Measurements from ENCODE around the gene MARK2. TPM values are rescaled to one million over a fixed set of nuclear protein-coding genes. Genes with fewer than 3 reads are reported as not detected.

The MARK2 gene
- total RNA-seq, 1 experiment from 2014 or later: 39.8 TPM

- Mint-ChIP-seq H3K27ac (ENCODE audit: low read depth, unreplicated experiment) (no peak overlapping the region), H3K9me3 (ENCODE audit: unreplicated experiment) (no peaks in the 10 kb centered on the region), H3K27me3 (ENCODE audit: insufficient read depth, unreplicated experiment) (no peaks in the 10 kb centered on the region), H3K4me1 (ENCODE audit: insufficient read depth, unreplicated experiment) (peaks cover 34% of the 10 kb centered on the region), H3K4me3 (ENCODE audit: unreplicated experiment) (no peak overlapping the region), H3K36me3 (ENCODE audit: insufficient read depth, unreplicated experiment) (peaks cover 7% of the 10 kb centered on the region)
- TF ChIP-seq, protein P1, sequence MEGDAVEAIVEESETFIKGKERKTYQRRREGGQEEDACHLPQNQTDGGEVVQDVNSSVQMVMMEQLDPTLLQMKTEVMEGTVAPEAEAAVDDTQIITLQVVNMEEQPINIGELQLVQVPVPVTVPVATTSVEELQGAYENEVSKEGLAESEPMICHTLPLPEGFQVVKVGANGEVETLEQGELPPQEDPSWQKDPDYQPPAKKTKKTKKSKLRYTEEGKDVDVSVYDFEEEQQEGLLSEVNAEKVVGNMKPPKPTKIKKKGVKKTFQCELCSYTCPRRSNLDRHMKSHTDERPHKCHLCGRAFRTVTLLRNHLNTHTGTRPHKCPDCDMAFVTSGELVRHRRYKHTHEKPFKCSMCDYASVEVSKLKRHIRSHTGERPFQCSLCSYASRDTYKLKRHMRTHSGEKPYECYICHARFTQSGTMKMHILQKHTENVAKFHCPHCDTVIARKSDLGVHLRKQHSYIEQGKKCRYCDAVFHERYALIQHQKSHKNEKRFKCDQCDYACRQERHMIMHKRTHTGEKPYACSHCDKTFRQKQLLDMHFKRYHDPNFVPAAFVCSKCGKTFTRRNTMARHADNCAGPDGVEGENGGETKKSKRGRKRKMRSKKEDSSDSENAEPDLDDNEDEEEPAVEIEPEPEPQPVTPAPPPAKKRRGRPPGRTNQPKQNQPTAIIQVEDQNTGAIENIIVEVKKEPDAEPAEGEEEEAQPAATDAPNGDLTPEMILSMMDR (IDR thresholded peaks at IDR 0.05; ENCODE audit: unreplicated experiment): no peak
- CTCF ChIA-PET: interaction anchor here (0.6 to 9.3 kb wide), 7 partner anchors 10 to 195 kb away, joined by 3 to 94 read pairs (median 5); partner anchors contain the start of genes MARK2 and RTN3
- intact Hi-C loops (cut with micrococcal nuclease): no loop called here
- POLR2A ChIA-PET: interaction anchor here (0.6 to 1.4 kb wide), 3 partner anchors 10 to 37 kb away, joined by 3 to 8 read pairs (median 5); no protein-coding TSS in a partner anchor
- DNase-seq (ENCODE audit: unreplicated experiment): no peak
- BruUV-seq (replicated peaks): no TSS peak
Measured at GRCh38 chr11:63876616-63877015, 37.7 kb downstream of the MARK2 start.

GRCh38 chr11:63877658-63878241, 38.8 kb downstream of the MARK2 start:
- peaks cover 7% of the 10 kb centered on the region for H3K36me3 Mint-ChIP-seq (ENCODE audit: insufficient read depth, unreplicated experiment)
- H3K4me1 Mint-ChIP-seq (ENCODE audit: insufficient read depth, unreplicated experiment): peaks cover 26% of the 10 kb centered on the region
- H3K9me3 Mint-ChIP-seq (ENCODE audit: unreplicated experiment): no peaks in the 10 kb centered on the region
- no peaks in the 10 kb centered on the region for H3K27me3 Mint-ChIP-seq (ENCODE audit: insufficient read depth, unreplicated experiment)
- H3K4me3 Mint-ChIP-seq (ENCODE audit: unreplicated experiment): no peak overlapping the region
- CTCF ChIA-PET: interaction anchor here (0.5 to 9.3 kb wide), 6 partner anchors 14 to 223 kb away, joined by 3 to 94 read pairs (median 3); partner anchors contain the start of gene MARK2
- intact Hi-C loops (cut with micrococcal nuclease): no loop called here
- no peak for DNase-seq (ENCODE audit: unreplicated experiment)
- H3K27ac Mint-ChIP-seq (ENCODE audit: low read depth, unreplicated experiment): no peak overlapping the region
- no TSS peak for BruUV-seq (replicated peaks)
- TF ChIP-seq, protein P1 (IDR thresholded peaks at IDR 0.05; ENCODE audit: unreplicated experiment): no peak
- POLR2A ChIA-PET: interaction anchor here (1.2 to 1.8 kb wide), 3 partner anchors 11 to 39 kb away, joined by 4 to 7 read pairs (median 5); partner anchors contain the start of gene MARK2

GRCh38 chr11:63879598-63880402, 40.9 kb downstream of the MARK2 start:
- Mint-ChIP-seq H3K9me3 (ENCODE audit: unreplicated experiment) (no peaks in the 10 kb centered on the region), H3K27me3 (ENCODE audit: insufficient read depth, unreplicated experiment) (no peaks in the 10 kb centered on the region), H3K4me3 (ENCODE audit: unreplicated experiment) (no peak overlapping the region), H3K36me3 (ENCODE audit: insufficient read depth, unreplicated experiment) (peaks cover 12% of the 10 kb centered on the region), H3K4me1 (ENCODE audit: insufficient read depth, unreplicated experiment) (peaks cover 26% of the 10 kb centered on the region), H3K27ac (ENCODE audit: low read depth, unreplicated experiment) (peak overlapping the region; percentile 81)
- ChIA-PET POLR2A (interaction anchor here (0.6 to 1.9 kb wide), 3 partner anchors 9 to 181 kb away, joined by 3 to 9 read pairs (median 5); no protein-coding TSS in a partner anchor), CTCF (interaction anchor here (1.0 to 9.3 kb wide), 2 partner anchors 40 to 68 kb away, joined by 3 to 94 read pairs; partner anchors contain the start of gene MARK2)
- intact Hi-C loops (cut with micrococcal nuclease): loop anchor here (10.0 kb wide), 1 partner anchor 55 kb away; the partner anchor contains the start of gene NAA40
- TF ChIP-seq, protein P1 (IDR thresholded peaks at IDR 0.05; ENCODE audit: unreplicated experiment): no peak
- BruUV-seq (replicated peaks): no TSS peak
- peak; percentile 61 for DNase-seq (ENCODE audit: unreplicated experiment)

DNA sequence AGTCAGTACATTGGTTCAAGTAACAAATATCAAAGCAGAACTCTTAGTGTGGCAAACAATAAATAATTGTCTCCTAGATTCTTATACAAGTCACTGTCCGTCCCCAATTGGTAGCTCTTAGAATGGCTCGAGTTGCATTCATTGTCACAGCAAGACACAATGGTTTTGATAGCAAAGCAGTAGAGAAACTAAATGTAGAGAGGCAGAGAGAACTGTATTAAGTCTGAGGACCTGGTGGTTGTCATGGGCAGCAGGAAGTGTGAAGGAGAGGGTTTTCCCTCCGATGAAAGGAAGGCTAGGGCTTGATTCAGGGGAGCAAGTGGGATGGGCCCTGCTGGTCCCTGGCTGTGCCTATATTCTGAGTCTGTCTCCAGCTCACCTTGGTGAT, 41.5 kb downstream of the MARK2 start:
- no TSS peak for BruUV-seq (replicated peaks)
- Mint-ChIP-seq H3K4me1 (ENCODE audit: insufficient read depth, unreplicated experiment) (peaks cover 26% of the 10 kb centered on the region), H3K9me3 (ENCODE audit: unreplicated experiment) (no peaks in the 10 kb centered on the region), H3K4me3 (ENCODE audit: unreplicated experiment) (no peak overlapping the region), H3K27me3 (ENCODE audit: insufficient read depth, unreplicated experiment) (no peaks in the 10 kb centered on the region), H3K27ac (ENCODE audit: low read depth, unreplicated experiment) (peak overlapping the region; percentile 81), H3K36me3 (ENCODE audit: insufficient read depth, unreplicated experiment) (peaks cover 15% of the 10 kb centered on the region)
- intact Hi-C loops (cut with micrococcal nuclease): loop anchor here (10.0 kb wide), 1 partner anchor 54 kb away; the partner anchor contains the start of gene NAA40
- TF ChIP-seq, protein P1 (IDR thresholded peaks at IDR 0.05; ENCODE audit: unreplicated experiment): no peak
- DNase-seq (ENCODE audit: unreplicated experiment): no peak
- ChIA-PET CTCF (interaction anchor here (1.0 to 9.3 kb wide), 2 partner anchors 41 to 67 kb away, joined by 3 to 94 read pairs; partner anchors contain the start of gene MARK2), POLR2A (interaction anchor here (0.6 to 1.9 kb wide), 3 partner anchors 9 to 182 kb away, joined by 3 to 9 read pairs (median 5); no protein-coding TSS in a partner anchor)

Measured in MCF 10A (cell line).